ENCODE results near the gene MAGEL2. TPM values are rescaled to one million over a fixed set of nuclear protein-coding genes. Genes with fewer than 3 reads are reported as not detected.

Gene MAGEL2
- total and polyA plus RNA-seq, 2 of the 8 experiments (the other 6 are each of a cell fraction or from before 2014, with no cell fraction given), result 0.63 to 4.5 TPM

DNA sequence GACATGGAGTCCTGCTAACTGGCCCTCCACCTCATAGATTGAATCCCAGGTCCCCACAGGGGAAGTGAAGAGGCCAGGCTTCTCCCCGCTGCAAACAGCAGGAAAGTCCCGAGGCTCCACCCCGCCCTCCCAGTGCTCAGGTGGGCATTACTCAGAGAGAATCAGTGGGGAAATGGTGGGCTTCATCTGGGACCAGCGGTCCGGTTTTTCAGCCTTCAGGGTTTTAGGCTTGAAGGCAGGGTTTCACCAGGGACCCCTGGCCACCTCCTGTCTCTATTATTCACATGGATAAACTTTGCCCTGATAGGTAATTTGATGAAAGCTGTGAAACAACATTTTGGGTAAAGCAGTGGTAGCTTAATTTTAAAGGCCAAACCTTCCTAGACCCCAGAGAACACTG lies 50.9 kb downstream of the MAGEL2 start:
- H3K36me3 ChIP-seq (ENCODE audit: control insufficient read depth in 2 of 4, insufficient read depth in 4 of 4, low read length in 3 of 4), result no peaks in the 10 kb centered on the region
- no peak for DNase-seq (ENCODE audit: low read depth in 1 of 2, low spot score in 2 of 2)
- WGBS, 2 experiments (ENCODE audit: extremely low coverage in 1 of 2, insufficient coverage in 1 of 2, insufficient read length in 1 of 2, insufficient replicate concordance in 2 of 2, low coverage in 1 of 2, low lambda C conversion rate in 2 of 2, missing lambda C conversion rate in 1 of 2), result 83% methylated on average over 5 of the region's 5 CpGs; no CpG with 5 or more reads in 1 of the 2 experiments
- H2BK120ac ChIP-seq (replicated peaks; ENCODE audit: low read depth, low read length), result no peak overlapping the region
- H3K4me2 ChIP-seq (ENCODE audit: insufficient read depth in 1 of 2, low read depth in 2 of 2, low read length in 2 of 2), result no peak overlapping the region
- H3K9me3 ChIP-seq (ENCODE audit: insufficient read depth in 2 of 2, low read depth in 1 of 2, low read length in 1 of 2), result peaks cover 2 to 25% of the 10 kb centered on the region in 2 experiments; a peak in 3 of 4 replicates
- TF ChIP-seq CHD2 (IDR thresholded peaks at IDR 0.05; ENCODE audit: low read length) (no peak), JUN (IDR thresholded peaks at IDR 0.05; ENCODE audit: low read depth, low read length) (no peak), SP2 (IDR thresholded peaks at IDR 0.05; ENCODE audit: low read length) (no peak), SIN3A (conservative IDR thresholded peaks at IDR 0.05 in 1 of 2, IDR thresholded peaks at IDR 0.05 in 1 of 2; ENCODE audit: low read depth in 1 of 2, low read length in 2 of 2) (no peak), KDM4A (IDR thresholded peaks at IDR 0.05; ENCODE audit: low read depth, low read length, severe bottlenecking) (no peak), EP300 (IDR thresholded peaks at IDR 0.05; ENCODE audit: borderline replicate concordance in 1 of 2, low read depth in 2 of 2, low read length in 2 of 2) (no peak), SP4 (IDR thresholded peaks at IDR 0.05; ENCODE audit: low read length) (no peak), GTF2F1 (IDR thresholded peaks at IDR 0.05; ENCODE audit: borderline replicate concordance, low read depth, low read length) (no peak), EGR1 (IDR thresholded peaks at IDR 0.05; ENCODE audit: borderline replicate concordance, low read depth, low read length) (no peak), CHD1 (IDR thresholded peaks at IDR 0.05; ENCODE audit: low read depth, low read length) (no peak), RFX5 (IDR thresholded peaks at IDR 0.05; ENCODE audit: borderline replicate concordance, low read depth, low read length) (no peak), KDM1A (IDR thresholded peaks at IDR 0.05; ENCODE audit: borderline replicate concordance, low read length) (no peak), BACH1 (IDR thresholded peaks at IDR 0.05; ENCODE audit: low read length) (no peak)
- no peaks in the 10 kb centered on the region for H3K23me2 ChIP-seq (ENCODE audit: low read depth, low read length)
- H3K79me2 ChIP-seq (ENCODE audit: control insufficient read depth in 1 of 2, insufficient read depth in 2 of 2, low read length in 2 of 2), result no peaks in the 10 kb centered on the region
- H3K9ac ChIP-seq (replicated peaks in 1 of 4; ENCODE audit: extremely low read depth in 1 of 4, low read depth in 3 of 4, low read length in 3 of 4), result no peak overlapping the region
- H3K23ac ChIP-seq (ENCODE audit: insufficient read length), result no peak overlapping the region
- CTCF ChIA-PET (ENCODE audit: partially characterized antibody), result no interaction called here
- no peak overlapping the region for H4K5ac ChIP-seq (ENCODE audit: insufficient read length, low read depth, low read length)
- no peak overlapping the region for H3K4ac ChIP-seq (replicated peaks; ENCODE audit: insufficient read length, low read depth, low read length)
- H3K4me1 ChIP-seq (replicated peaks in 1 of 4; ENCODE audit: control insufficient read depth in 3 of 4, insufficient read depth in 4 of 4, low read length in 3 of 4), result no peaks in the 10 kb centered on the region
- H2BK15ac ChIP-seq (ENCODE audit: low read length), result no peak overlapping the region
- H4K8ac ChIP-seq (ENCODE audit: extremely low read depth, insufficient read depth, low read length), result no peak overlapping the region
- H3K79me1 ChIP-seq (ENCODE audit: low read depth, low read length), result no peaks in the 10 kb centered on the region
- H2AK5ac ChIP-seq (ENCODE audit: low read depth, low read length), result no peak overlapping the region
- H3K56ac ChIP-seq (replicated peaks; ENCODE audit: insufficient read length, low read depth, low read length), result no peak overlapping the region
- no peaks in the 10 kb centered on the region for H4K20me1 ChIP-seq (replicated peaks in 1 of 2; ENCODE audit: control insufficient read depth in 1 of 2, insufficient read depth in 2 of 2, low read length in 2 of 2)
- H3K4me3 ChIP-seq (ENCODE audit: extremely low read depth in 1 of 4, insufficient read depth in 2 of 4, low read depth in 3 of 4, low read length in 4 of 4), result no peak overlapping the region
- H2AFZ ChIP-seq (ENCODE audit: low read length), result no peak overlapping the region
- no peak overlapping the region for H3K14ac ChIP-seq (ENCODE audit: insufficient read length)
- no peak overlapping the region for H2BK20ac ChIP-seq (ENCODE audit: low read length)
- H2BK5ac ChIP-seq (ENCODE audit: low read depth, low read length), result no peak overlapping the region
- H2BK12ac ChIP-seq (ENCODE audit: low read depth, low read length), result no peak overlapping the region
- H3K27me3 ChIP-seq (replicated peaks in 1 of 4; ENCODE audit: control insufficient read depth in 3 of 4, extremely low read depth in 1 of 4, insufficient read depth in 3 of 4, low read length in 3 of 4), result no peaks in the 10 kb centered on the region
- FAIRE-seq, result no peak
- H3K27ac ChIP-seq (ENCODE audit: low read depth, low read length), result no peak overlapping the region
- POLR2A ChIA-PET (ENCODE audit: partially characterized antibody), result no interaction called here
- H4K91ac ChIP-seq (replicated peaks; ENCODE audit: insufficient read length, low read length), result no peak overlapping the region
- no peak overlapping the region for H3K18ac ChIP-seq (ENCODE audit: extremely low read depth, low read length)
